HEK293 (cell line): ENCODE results near the gene CFAP57.
A peak's percentile ranks its signal among the peaks of the same experiment; 100 is the strongest.

ENCODE experiments used
- CTCF ChIA-PET: fragments of 350-600 bp; formaldehyde crosslinking; extraction: SDS; loops from one replicate; lab custom pipeline; 2021; ENCODE audit warnings: antibody characterized with exemption; lab: Yijun Ruan, JAX
- POLR2A ChIA-PET: fragments of 300-600 bp; formaldehyde crosslinking; extraction: SDS; loops from one replicate; lab custom pipeline; 2020; ENCODE audit warnings: antibody characterized with exemption, inconsistent platforms; lab: Yijun Ruan, JAX
- H3K27ac ChIP-seq: fragments of 200-500 bp; sonication (Bioruptor generic); 2 replicates; pipeline ENCODE4 v1.5.1; 2014; ENCODE audit warnings: low read depth, low read length, control low read depth, inconsistent platforms; ENCODE audit errors: extremely low read depth
- H3K36me3 ChIP-seq, 2 experiments: fragments of 200-500 bp in 1 of 2; sonication (Bioruptor generic) in 1 of 2; 1 replicate in 1 of 2; 2 replicates in 1 of 2; pipeline ENCODE4 v1.5.1; 2014 to 2017; ENCODE audit warnings: inconsistent platforms in 2 of 2, low read length in 2 of 2; ENCODE audit not compliant: control insufficient read depth in 2 of 2, insufficient read depth in 1 of 2
- H3K4me1 ChIP-seq: fragments of 200-500 bp; sonication (Bioruptor generic); 2 replicates; pipeline ENCODE4 v1.5.1; 2014; ENCODE audit warnings: mild to moderate bottlenecking, low read length, inconsistent platforms; ENCODE audit not compliant: control insufficient read depth, insufficient read depth
- H3K4me3 ChIP-seq: 2 replicates; pipeline ENCODE4 v1.5.1; 2011; ENCODE audit warnings: low read depth, mild to moderate bottlenecking, control low read depth, low read length, moderate library complexity
- H3K9me3 ChIP-seq: fragments of 200-500 bp; sonication (Bioruptor generic); 2 replicates; pipeline ENCODE4 v1.5.1; 2014; ENCODE audit warnings: low read depth, low read length, inconsistent platforms; ENCODE audit not compliant: control insufficient read depth, insufficient read depth
- PRDM2 ChIP-seq: fragments of 450-650 bp; formaldehyde crosslinking; IDR thresholded peaks from 2 replicates; pipeline ENCODE4 v1.5.1; 2016; ENCODE audit warnings: missing biosample characterization, missing genetic modification characterization, borderline replicate concordance
- SETDB1 ChIP-seq: IDR thresholded peaks from one replicate; pipeline ENCODE4 v1.6.1; 2017; ENCODE audit warnings: mild to moderate bottlenecking, low read length, moderate library complexity, mixed read lengths; ENCODE audit not compliant: insufficient read length
- ZNF354C ChIP-seq: fragments of 450-650 bp; formaldehyde crosslinking; IDR thresholded peaks from 2 replicates; pipeline ENCODE4 v1.5.1; 2016; ENCODE audit warnings: missing biosample characterization, missing genetic modification characterization, low read depth, borderline replicate concordance
- ZNF518A ChIP-seq: fragments of 450-650 bp; formaldehyde crosslinking; conservative IDR thresholded peaks from 2 replicates; pipeline ENCODE4 v1.5.1; 2016; ENCODE audit warnings: low read depth, missing biosample characterization, missing genetic modification characterization

Gene CFAP57

GRCh38 chr1:43274125-43274803 is 102.1 kb downstream of the CFAP57 start:
- H3K27ac ChIP-seq, result no peak overlapping the region

More at GRCh38 chr1:43274125-43274803, 102.1 kb downstream of the CFAP57 start:
- Histone ChIP-seq H3K4me3 (no peak overlapping the region), H3K36me3 (no peaks in the 10 kb centered on the region), H3K9me3 (no peaks in the 10 kb centered on the region), H3K4me1 (no peaks in the 10 kb centered on the region)
- ChIA-PET POLR2A (no interaction called here), CTCF (no interaction called here)
- TF ChIP-seq PRDM2 (no peak), ZNF518A (tag by site-specific recombination) (peak; percentile 59), SETDB1 (peak; percentile 48), ZNF354C (tag by site-specific recombination) (no peak)
